Right atrium auricular region (tissue), 2 donors: ENCODE data around the gene BMP8A. TPM values are rescaled to one million over a fixed set of nuclear protein-coding genes. Genes with fewer than 3 reads are reported as not detected.

Source experiments
- DNase-seq: peaks from one replicate; pipeline ENCODE4 v3.0.0-alpha.2; 2019; ENCODE audit warnings: low spot score
- H3K27ac ChIP-seq, 2 donors: fragments of 200-600 bp; sonication (generic); 1 replicate in 1 of 2; 2 replicates in 1 of 2; pipeline ENCODE4 v1.5.1; 2016 to 2019
- H3K27me3 ChIP-seq, 2 donors: fragments of 200-600 bp; sonication (generic); one replicate each; pipeline versions ENCODE4 v1.5.1 to v1.6.0; 2017 to 2019
- H3K36me3 ChIP-seq: fragments of 200-600 bp; sonication (generic); one replicate; pipeline ENCODE4 v1.5.1; 2016
- H3K4me1 ChIP-seq, 2 donors: fragments of 200-600 bp; sonication (generic); one replicate each; pipeline versions ENCODE4 v1.5.1 to v1.6.0; 2017 to 2019
- H3K4me3 ChIP-seq, 2 donors: fragments of 200-600 bp; sonication (generic); 1 replicate in 1 of 2; 2 replicates in 1 of 2; pipeline ENCODE4 v1.5.1; 2017 to 2019; ENCODE audit warnings: mild to moderate bottlenecking in 1 of 2, moderate library complexity in 1 of 2
- H3K9me3 ChIP-seq, 2 donors: fragments of 200-600 bp; sonication (generic); one replicate each; pipeline ENCODE4 v1.5.1; 2019
- total RNA-seq, 2 donors: library from RNA; depleted of rRNA; stranded (reverse); fragments of >200 nt; gene quantifications; one replicate each; pipeline ENCODE4 v1.1.0, GENCODE V29; 2016
- TF ChIP-seq, protein P1 (sequence below), 2 donors: fragments of 200-600 bp; sonication (generic); IDR thresholded peaks; one replicate each; pipeline ENCODE4 v1.5.1; 2019; ENCODE audit warnings: antibody characterized with exemption in 2 of 2

BMP8A gene
- total RNA-seq, 2 donors from 2014 or later: 1.4 to 3.2 TPM

DNA sequence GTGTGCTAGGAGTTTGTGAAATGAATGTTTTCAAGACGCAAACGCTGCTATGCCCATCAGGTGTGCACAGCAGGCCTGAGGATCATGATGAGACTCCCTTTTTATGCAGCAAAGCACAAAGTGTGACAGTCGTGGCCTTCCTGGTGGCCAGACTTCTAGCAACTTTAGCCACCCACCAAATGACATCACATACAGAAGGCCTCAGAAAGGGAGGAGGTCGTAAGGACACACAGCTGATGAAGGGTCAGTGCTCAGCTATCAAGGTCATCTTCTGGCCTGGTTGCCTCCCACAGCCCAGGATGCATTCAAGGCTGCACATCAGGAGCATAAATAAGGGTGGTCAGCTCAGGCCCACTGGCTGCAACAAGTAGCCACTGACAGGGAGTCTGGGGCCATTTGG lies 36.6 kb downstream of the BMP8A start:
- H3K27me3 ChIP-seq: no peaks in the 10 kb centered on the region
- H3K36me3 ChIP-seq: peaks cover 58% of the 10 kb centered on the region
- H3K4me3 ChIP-seq: no peak overlapping the region
- no peak overlapping the region for H3K27ac ChIP-seq
- TF ChIP-seq, protein P1, sequence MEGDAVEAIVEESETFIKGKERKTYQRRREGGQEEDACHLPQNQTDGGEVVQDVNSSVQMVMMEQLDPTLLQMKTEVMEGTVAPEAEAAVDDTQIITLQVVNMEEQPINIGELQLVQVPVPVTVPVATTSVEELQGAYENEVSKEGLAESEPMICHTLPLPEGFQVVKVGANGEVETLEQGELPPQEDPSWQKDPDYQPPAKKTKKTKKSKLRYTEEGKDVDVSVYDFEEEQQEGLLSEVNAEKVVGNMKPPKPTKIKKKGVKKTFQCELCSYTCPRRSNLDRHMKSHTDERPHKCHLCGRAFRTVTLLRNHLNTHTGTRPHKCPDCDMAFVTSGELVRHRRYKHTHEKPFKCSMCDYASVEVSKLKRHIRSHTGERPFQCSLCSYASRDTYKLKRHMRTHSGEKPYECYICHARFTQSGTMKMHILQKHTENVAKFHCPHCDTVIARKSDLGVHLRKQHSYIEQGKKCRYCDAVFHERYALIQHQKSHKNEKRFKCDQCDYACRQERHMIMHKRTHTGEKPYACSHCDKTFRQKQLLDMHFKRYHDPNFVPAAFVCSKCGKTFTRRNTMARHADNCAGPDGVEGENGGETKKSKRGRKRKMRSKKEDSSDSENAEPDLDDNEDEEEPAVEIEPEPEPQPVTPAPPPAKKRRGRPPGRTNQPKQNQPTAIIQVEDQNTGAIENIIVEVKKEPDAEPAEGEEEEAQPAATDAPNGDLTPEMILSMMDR (IDR thresholded peaks at IDR 0.05): no peak
- no peak for DNase-seq
- no peaks in the 10 kb centered on the region for H3K9me3 ChIP-seq
- H3K4me1 ChIP-seq: no peaks in the 10 kb centered on the region

DNA sequence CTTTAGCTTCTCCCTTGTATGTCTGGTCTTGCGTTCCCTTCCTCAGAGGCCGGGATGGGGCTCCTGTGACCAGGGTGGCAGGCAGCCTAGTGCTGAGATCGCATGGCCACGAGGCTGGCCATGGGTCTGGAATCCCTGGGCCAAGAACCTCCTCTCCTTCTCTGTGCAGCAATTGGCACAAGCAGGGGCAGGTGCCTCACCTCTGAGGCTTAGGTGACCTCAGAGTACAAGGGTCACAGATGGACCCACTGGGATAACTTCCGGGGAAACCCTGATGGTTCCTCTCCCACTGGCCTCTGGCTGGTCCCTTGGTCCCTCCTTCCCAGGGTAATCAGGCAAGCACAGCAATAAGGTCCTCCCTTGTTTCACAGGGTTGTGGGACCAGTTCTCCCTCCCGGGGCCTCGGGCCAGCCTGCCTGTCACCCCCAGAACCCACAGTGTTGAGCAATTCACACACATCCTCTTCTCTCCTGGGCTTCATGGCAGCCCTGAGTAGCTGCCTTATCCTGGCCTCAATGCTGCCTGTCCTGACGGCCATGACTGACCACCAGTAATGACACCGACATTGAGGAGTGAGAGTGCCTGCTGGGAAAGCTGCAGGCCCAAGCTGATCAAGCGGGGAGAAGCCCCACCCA lies 38.6 kb downstream of the BMP8A start:
- no peak for DNase-seq
- no peaks in the 10 kb centered on the region for H3K27me3 ChIP-seq
- H3K27ac ChIP-seq: peak overlapping the region in 1 of 2 donors; percentile 7
- H3K9me3 ChIP-seq: no peaks in the 10 kb centered on the region
- no peak overlapping the region for H3K4me3 ChIP-seq
- TF ChIP-seq, protein P1 (IDR thresholded peaks at IDR 0.05): no peak
- H3K36me3 ChIP-seq: peaks cover 62% of the 10 kb centered on the region
- no peaks in the 10 kb centered on the region for H3K4me1 ChIP-seq

DNA sequence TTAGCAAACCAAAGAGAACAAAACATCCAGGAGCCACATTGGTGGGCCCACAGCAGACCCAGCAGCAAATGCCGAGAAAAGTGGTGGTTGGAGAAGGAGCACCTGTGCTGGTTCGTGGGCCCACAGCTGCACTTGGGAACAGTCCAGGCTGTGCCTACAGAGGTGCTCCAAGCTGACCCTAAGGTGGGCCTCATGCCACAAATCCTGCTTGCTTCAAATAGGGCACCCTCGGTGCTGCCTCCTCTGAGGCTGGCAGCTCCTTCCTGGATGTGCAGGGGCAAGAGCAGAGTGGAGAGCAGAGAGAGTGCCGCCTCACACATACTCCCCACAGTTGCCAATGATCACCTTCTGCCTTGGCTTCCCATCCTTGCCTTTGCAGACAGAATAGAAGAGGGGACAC lies 40.1 kb downstream of the BMP8A start:
- DNase-seq: no peak
- TF ChIP-seq, protein P1 (IDR thresholded peaks at IDR 0.05): no peak
- Histone ChIP-seq H3K36me3 (peaks cover 62% of the 10 kb centered on the region), H3K9me3 (no peaks in the 10 kb centered on the region), H3K27me3 (no peaks in the 10 kb centered on the region), H3K27ac (no peak overlapping the region), H3K4me3 (no peak overlapping the region), H3K4me1 (no peaks in the 10 kb centered on the region)

DNA sequence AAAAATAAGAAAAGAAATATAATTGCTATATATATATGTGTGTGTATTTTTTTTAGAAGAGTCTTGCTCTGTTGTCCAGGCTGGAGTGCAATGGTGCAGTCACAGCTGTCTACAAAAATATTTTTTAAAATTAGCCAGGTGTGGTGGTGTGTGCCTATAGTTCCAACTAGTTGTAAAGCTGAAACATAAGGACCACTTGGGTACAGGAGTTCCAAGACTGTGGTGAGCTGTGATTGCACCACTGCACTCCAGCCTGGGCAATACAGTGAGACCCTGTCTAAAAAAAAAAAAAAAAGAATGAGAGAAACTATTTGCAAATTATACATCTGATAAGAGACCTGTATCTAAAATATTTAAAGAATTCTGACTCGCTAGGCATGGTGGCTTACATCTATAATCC lies 42.0 kb downstream of the BMP8A start:
- DNase-seq: no peak
- Histone ChIP-seq H3K9me3 (no peaks in the 10 kb centered on the region), H3K4me3 (no peak overlapping the region), H3K4me1 (no peaks in the 10 kb centered on the region), H3K36me3 (peaks cover 49% of the 10 kb centered on the region), H3K27me3 (no peaks in the 10 kb centered on the region), H3K27ac (no peak overlapping the region)
- TF ChIP-seq, protein P1 (IDR thresholded peaks at IDR 0.05): no peak

DNA sequence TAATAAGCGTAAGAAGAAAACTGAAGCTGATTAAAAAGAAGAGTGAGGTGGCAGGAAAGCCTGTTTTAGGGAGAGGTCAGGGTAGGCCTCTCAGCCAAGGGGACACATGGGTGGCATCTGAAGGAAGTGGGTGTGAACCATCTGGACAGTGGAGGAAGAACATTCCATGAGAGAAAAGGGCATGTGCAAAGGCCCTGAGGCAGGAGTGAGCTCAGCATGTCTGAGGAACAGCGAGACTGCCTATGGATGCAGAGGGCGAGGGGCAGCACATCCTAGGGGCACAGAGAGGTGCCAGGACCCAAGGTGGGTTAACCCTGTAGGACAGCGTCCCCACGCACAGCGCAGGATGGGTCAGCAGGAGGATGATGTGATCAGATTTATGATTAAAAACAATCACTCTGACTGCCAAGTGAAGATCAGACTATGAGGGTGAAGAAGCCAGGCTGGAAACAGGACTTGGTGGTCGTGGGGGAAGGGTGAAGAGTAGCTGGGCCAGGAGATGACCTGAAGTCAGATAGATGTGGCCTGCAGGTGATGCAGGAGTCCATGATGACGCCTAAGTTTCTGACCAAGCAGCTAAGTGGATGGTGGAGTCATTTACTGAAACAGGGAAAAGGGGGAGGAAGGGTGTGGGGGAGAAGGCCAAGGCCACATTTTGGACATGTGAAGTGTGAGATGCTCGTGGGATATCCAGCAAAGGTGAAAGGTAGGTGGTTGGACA lies 47.3 kb downstream of the BMP8A start:
- Histone ChIP-seq H3K4me1 (peaks cover 0 to 17% of the 10 kb centered on the region in 2 donors), H3K27ac (peak overlapping the region; percentile 67 to 90), H3K4me3 (no peak overlapping the region), H3K27me3 (no peaks in the 10 kb centered on the region), H3K9me3 (no peaks in the 10 kb centered on the region), H3K36me3 (peaks cover 6% of the 10 kb centered on the region)
- no peak for DNase-seq
- TF ChIP-seq, protein P1 (IDR thresholded peaks at IDR 0.05): no peak
